ENCODE measurements around the gene CDKN1A. TPM values are rescaled to one million over a fixed set of nuclear protein-coding genes. Genes with fewer than 3 reads are reported as not detected.

Gene CDKN1A
- total and polyA plus RNA-seq, 9 of the 15 experiments (the other 6 are each of a cell fraction or from before 2014, with no cell fraction given) = 0.25 to 8.1 (median 5.1) TPM

DNA sequence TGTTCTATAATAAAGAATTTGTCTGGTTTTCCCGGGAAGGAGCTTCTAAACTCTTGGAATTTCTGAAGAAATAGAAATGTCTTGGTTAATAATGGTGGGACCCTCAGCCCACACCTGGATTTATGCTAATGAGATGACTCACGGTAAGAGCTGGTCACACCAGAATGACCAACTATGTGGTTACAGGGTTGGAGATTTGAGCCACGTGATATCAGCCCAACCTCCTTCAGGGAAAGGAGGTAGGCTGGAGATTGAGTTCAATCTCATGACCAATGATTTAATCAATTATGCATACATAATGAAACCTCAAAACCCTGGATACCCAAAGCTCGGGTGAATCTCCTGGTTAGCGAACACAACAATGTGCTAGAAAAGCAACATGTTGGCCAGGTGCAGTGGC, 22.1 kb upstream of the CDKN1A start (continued):
- TF ChIP-seq ZBTB8A (IDR thresholded peaks at IDR 0.05; ENCODE audit: partially characterized antibody) (no peak), ZNF232 (CRISPR knock-in tag; IDR thresholded peaks at IDR 0.05) (no peak), CHCHD3 (CRISPR knock-in tag; IDR thresholded peaks at IDR 0.05) (no peak), CHD4 (IDR thresholded peaks at IDR 0.05; ENCODE audit: insufficient read depth, insufficient replicate concordance, low read depth, low read length, poor library complexity, severe bottlenecking) (no peak), BHLHE40 (IDR thresholded peaks at IDR 0.05; ENCODE audit: low read length) (peak; percentile 28; the same call in 1 of the 2 replicates), ZNF639 (CRISPR knock-in tag; conservative IDR thresholded peaks at IDR 0.05 in 1 of 2, IDR thresholded peaks at IDR 0.05 in 1 of 2) (no peak), BCOR (IDR thresholded peaks at IDR 0.05) (no peak), SETDB1 (IDR thresholded peaks at IDR 0.05; ENCODE audit: low read length) (no peak), ZNF583 (CRISPR knock-in tag; IDR thresholded peaks at IDR 0.05) (no peak), KLF16 (IDR thresholded peaks at IDR 0.05) (no peak), SRSF1 (IDR thresholded peaks at IDR 0.05; ENCODE audit: low read depth, low read length) (no peak), IFI16 (CRISPR knock-in tag; IDR thresholded peaks at IDR 0.05) (no peak), MAFK (IDR thresholded peaks at IDR 0.05; ENCODE audit: low read length) (no peak), MTA2 (IDR thresholded peaks at IDR 0.05; ENCODE audit: low read depth) (no peak), LCOR (CRISPR knock-in tag; IDR thresholded peaks at IDR 0.05) (no peak), CBX1 (IDR thresholded peaks at IDR 0.05; ENCODE audit: low read depth) (no peak), CTBP1 (IDR thresholded peaks at IDR 0.05; ENCODE audit: borderline replicate concordance) (no peak)
- TF ChIP-seq, protein P1, sequence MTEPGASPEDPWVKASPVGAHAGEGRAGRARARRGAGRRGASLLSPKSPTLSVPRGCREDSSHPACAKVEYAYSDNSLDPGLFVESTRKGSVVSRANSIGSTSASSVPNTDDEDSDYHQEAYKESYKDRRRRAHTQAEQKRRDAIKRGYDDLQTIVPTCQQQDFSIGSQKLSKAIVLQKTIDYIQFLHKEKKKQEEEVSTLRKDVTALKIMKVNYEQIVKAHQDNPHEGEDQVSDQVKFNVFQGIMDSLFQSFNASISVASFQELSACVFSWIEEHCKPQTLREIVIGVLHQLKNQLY (CRISPR knock-in tag; conservative IDR thresholded peaks at IDR 0.05) = no peak
- TF ChIP-seq, protein P2, sequence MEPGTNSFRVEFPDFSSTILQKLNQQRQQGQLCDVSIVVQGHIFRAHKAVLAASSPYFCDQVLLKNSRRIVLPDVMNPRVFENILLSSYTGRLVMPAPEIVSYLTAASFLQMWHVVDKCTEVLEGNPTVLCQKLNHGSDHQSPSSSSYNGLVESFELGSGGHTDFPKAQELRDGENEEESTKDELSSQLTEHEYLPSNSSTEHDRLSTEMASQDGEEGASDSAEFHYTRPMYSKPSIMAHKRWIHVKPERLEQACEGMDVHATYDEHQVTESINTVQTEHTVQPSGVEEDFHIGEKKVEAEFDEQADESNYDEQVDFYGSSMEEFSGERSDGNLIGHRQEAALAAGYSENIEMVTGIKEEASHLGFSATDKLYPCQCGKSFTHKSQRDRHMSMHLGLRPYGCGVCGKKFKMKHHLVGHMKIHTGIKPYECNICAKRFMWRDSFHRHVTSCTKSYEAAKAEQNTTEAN (CRISPR knock-in tag; IDR thresholded peaks at IDR 0.05) = no peak
- TF ChIP-seq, protein P3, sequence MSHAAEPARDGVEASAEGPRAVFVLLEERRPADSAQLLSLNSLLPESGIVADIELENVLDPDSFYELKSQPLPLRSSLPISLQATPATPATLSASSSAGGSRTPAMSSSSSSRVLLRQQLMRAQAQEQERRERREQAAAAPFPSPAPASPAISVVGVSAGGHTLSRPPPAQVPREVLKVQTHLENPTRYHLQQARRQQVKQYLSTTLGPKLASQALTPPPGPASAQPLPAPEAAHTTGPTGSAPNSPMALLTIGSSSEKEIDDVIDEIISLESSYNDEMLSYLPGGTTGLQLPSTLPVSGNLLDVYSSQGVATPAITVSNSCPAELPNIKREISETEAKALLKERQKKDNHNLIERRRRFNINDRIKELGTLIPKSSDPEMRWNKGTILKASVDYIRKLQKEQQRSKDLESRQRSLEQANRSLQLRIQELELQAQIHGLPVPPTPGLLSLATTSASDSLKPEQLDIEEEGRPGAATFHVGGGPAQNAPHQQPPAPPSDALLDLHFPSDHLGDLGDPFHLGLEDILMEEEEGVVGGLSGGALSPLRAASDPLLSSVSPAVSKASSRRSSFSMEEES (CRISPR knock-in tag; IDR thresholded peaks at IDR 0.05) = peak; percentile 46
- TF ChIP-seq, protein P4, sequence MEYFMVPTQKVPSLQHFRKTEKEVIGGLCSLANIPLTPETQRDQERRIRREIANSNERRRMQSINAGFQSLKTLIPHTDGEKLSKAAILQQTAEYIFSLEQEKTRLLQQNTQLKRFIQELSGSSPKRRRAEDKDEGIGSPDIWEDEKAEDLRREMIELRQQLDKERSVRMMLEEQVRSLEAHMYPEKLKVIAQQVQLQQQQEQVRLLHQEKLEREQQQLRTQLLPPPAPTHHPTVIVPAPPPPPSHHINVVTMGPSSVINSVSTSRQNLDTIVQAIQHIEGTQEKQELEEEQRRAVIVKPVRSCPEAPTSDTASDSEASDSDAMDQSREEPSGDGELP (CRISPR knock-in tag; IDR thresholded peaks at IDR 0.05; ENCODE audit: borderline replicate concordance) = no peak

All from K562 (cell line).